NOMO-1 (cell line): Measurements from ENCODE around the gene KCNA2.

Experiments used
- DNase-seq, 2 experiments: peaks; one replicate each; lab custom pipeline; 2025; ENCODE audit not compliant: unreplicated experiment in 2 of 2; lab: John Stamatoyannopoulos, UW

KCNA2 gene

GRCh38 chr1:110630839-110631663, 24.9 kb upstream of the KCNA2 start:
- peak; percentile 71 to 84 for DNase-seq

GRCh38 chr1:110628323-110629105, 22.4 kb upstream of the KCNA2 start:
- DNase-seq = no peak

DNA sequence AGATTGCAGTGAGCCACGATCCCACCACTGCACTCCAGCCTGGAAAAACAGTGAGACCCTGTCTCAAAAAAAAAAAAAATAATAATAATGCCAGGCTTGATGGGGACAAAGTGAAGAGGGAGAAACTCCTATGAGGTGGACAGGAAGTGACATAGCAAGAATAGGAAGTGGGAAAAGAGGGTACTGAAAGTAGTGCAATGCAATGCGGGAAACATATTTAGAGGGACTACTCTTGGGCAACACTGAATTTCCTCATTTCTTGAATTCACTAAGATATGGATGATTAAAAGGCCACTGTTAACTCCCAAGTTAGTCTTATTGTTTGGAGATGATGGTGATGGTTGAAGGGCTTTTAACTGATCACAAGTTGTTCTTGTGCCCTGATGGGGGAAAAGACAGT, 21.6 kb upstream of the KCNA2 start:
- peak; percentile 44 to 93 for DNase-seq

GRCh38 chr1:110626889-110627288, 20.7 kb upstream of the KCNA2 start:
- DNase-seq = no peak

GRCh38 chr1:110620686-110621085, 14.5 kb upstream of the KCNA2 start:
- DNase-seq = peak; percentile 33 to 39

DNA sequence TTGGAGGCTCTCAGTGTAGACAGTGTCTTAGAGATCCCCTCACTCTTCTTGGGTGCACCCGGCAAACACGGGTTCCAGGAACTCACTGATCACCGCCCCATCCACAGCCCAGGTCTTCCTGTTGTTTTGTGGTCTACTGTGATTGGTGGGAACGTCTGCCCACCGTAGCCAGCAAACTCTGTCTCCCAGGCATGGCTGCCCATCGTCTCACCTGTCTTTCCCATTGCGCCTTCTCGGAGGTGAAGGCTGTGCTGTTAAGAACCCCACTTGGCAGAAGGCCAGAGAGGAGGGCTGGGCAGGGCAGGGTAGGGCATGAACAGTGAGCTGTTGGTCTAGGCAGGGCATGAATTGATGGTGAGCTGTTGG, 14.1 kb upstream of the KCNA2 start:
- DNase-seq = no peak

DNA sequence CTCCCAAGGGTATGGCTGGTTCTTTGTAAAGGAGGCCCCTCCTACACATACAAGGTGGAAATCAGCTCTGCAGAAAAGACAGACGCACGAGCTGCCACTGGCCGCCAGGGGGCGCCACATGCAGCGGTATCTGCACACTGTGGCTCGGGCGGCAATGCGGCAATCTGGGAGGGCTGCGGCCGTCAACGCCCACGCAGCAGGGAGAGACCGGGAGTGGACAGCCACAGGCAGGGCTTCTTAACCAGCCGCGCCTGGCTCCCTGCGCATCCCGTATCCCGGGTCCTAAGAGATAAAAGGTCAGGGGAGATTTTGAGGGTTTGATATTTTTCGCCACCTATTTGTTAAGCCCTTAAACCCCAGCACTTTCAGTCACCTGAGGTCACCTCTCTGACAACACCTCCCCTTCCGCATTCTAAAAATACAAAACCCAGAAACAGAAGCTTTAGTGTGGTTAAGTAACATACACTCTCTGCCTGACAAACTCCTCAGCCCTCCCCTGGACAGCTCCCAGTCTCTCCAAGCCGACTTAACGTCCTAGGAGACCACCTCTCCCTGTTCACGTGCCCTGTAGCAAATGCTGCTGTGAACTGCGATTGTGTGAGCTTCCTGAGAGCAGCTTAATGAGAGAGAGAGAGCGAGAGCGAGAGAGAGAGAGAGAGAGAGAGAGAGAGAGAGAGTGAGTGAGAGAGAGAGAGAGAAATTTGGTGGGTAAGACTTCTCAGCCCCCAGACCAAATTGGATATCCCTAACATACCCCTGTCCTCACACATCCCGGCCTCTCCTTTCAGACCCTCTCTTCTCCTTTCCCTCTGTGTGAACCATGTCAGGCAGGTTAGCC, 13.5 kb upstream of the KCNA2 start:
- peak; percentile 88 to 89 for DNase-seq

- no peak for DNase-seq
Measured at GRCh38 chr1:110618668-110619067, 12.5 kb upstream of the KCNA2 start.

DNA sequence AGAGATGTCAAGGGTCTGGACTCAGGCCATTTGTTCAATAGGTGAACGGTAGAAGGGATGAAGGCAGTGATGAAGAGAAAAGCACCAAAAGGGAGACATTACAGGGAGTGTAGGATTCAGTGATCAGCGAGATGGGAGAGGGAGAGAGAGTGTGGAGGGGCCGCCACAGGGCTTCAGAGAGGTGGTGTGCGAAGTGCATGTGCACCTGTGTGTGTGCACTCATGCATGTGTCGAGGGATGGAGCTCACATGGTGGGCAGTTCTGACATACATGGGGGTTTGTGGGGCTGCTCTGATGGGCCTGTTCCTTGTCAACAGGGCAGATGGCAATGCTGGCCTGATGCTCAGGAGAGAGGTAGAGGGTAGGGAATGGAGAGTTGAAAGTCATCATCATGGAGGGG, 11.4 kb upstream of the KCNA2 start:
- no peak for DNase-seq

DNA sequence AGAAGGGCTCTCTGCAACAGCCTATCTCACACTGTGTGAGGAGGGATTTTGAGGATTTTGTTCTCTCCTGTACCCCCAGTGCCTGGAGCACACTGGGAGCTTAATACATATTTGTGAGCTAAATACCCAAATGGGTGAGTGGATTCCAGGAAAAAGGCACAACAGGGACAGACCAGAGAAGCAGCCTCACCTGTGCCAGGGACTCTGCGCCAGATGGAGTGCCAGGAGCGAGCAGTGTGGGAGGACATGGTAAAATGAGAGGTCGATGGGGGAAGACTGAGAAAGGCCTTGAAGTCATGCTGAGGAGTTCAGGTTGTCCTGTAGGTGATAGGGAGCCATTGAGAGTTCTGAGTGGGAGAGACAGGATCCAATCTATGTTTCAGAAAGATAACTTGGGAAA, 11.0 kb upstream of the KCNA2 start:
- DNase-seq = no peak

DNA sequence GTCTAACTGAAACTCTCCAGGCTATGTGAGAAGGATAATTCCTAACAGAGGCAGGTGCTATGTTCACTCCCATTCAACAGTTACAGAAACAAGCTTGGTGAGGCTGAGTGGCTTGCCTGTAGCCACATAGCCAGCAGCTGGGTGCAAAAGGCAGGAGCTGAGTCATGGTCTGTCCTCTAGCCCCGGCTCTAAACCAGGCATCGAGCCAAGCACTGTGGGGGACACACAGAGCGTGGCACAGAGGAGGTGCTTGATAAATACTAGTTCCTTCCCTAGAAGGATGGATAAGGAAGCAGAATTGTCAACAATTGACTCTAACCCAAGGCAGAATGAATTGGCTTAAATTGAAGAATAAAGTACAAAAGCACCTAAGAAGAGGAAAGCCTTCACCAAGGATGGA, 10.4 kb upstream of the KCNA2 start:
- peak in 1 of 2 experiments; percentile 48 for DNase-seq

GRCh38 chr1:110615548-110616130, 9.5 kb upstream of the KCNA2 start:
- DNase-seq = peak; percentile 62 to 67

- no peak for DNase-seq
Measured at GRCh38 chr1:110612060-110612745, 6.0 kb upstream of the KCNA2 start.

DNA sequence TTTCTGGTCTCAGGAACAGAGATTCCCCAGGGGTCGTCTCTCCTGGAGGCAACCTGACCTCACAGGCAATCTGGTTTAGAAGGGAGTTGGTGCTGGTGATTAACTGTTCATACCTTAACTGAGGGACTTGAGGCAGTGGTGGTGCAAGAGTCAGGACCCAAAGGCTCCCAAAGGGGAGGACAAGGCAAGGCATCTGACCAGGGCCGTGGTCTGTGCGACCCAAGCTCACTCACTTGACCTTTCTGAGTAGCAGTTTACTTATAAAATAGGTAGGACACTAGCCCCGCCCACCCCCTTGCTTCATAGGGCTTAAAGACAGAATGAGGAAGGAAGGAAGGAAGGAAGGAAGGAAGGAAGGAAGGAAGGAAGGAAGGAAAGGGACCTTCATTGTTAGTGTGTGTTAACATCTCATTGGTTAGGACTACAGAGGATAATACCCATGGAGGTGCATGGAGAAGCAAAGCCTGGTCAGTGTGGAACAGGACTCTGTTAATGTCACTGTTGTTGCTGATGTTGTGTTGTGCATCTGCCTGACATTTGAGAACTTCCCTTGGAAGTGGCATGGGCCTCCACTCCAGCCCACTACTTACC, 4.6 kb upstream of the KCNA2 start:
- DNase-seq = no peak

DNA sequence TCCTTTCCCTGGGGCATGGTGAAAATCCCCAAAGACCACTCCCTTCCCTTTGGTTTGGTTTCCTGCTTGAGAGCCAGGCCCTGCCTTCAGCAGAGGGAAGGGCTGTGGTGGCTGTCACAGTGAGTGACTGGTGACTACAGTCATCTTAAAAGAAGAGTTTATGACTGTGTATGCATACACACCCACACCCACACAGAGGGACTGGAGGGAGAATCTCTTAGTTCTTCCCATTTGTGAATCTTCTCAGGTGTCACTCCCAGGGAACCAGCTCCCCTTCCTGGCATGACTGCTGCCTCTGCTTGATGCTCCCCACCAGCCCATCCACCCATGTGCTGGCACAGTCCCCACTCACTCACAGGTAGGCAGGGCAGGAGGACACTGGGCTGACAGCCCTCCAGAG, 3.9 kb upstream of the KCNA2 start:
- no peak for DNase-seq

DNA sequence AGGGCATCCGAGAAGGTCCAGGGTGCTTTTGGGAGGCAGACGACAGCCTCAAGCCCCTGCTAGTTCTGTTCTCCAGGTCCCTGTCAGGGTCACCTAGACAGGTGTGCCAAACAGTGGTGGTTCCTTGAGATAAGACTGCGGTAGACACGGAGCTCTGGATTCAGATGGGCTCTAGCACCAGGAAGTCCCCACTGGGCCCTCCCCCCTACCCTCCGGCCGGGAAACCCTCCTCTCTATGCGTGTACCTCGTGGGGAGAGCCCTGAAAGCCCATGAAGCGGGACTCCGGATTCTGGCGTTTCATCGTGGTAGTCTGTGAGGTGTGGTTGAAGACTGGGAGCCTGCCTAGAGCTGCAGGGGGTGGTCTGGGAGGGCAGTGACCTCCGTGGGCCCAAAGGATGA, 2.1 kb upstream of the KCNA2 start:
- no peak for DNase-seq

DNA sequence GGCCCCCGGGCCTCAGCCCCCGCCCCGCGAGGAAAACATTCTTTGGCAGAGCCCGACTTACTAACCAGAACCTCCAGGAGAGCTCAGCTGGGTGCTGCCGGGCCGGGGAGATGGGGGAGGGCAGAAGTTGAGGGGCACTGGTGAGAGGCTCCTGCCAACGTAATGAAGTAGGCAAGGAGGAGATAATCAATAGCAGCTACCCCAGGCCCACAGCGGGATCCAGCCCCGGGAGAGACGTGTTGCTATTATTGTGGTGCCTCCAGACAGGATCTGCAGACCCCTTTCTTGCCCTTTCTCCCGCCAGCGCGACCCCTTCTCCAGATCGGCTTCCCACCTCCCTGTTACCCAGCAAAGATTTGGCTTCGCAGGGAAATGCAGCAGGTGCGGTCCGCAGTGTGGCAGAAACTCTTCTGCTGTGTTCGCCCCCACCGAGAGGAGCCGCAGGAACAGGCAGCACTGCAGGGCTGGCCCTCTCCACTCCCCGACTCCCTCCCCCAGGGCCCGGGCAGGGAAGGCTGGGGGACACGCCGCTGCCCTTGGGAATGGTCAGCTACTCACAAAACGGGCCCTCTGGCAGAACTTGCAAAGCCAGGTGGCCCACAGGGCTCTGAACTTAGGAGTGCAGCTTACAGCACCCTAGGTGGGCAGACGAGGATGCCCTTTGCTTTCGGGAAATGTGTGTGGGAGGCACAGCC, 1.5 kb upstream of the KCNA2 start:
- no peak for DNase-seq

DNA sequence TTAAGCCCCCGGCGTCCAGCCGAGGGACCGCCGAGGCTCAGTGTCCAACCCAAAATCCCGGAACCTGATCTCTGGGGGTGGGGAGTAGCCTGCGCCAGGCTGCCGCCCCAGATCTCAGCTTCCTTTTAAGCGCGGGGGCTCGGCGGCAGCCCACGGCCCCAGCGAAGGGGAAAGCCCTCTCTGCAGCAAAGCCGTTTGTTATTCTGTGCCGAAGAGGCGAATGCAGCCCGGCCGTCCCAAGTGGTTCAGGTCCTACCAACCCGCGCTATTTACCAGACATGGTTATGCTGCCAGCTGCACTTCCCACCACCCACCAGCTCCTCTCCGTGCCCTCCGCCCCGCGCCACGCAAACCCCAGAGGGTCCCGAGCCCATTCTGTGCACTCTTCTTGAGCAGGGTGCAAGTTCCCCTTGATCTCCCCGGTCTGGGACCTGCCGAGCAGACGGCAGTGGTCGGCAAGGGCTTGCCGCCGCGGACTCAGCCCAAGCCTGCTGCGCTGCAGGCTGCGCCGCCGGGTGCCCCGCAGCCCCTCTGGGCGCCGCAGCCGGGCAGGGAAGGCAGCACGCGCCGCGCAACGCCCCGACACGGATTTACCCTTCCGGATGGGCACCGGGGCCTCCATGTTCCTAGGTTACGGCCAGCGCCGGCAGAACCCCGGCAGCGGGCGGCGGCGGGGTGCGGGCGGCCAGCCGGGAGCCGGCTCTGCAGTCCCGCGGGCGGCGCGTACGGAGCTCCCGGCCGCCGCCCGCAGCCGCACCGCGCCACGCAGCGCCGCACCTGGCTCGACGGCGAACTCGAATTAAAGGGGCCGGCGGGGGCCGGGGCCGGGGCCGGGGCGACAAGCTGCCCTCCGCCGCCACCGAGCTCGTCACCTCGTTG, 738 bp upstream of the KCNA2 start:
- DNase-seq = peak in 1 of 2 experiments; percentile 5
